ENCODE data around the gene COL6A1. TPM values are rescaled to one million over a fixed set of nuclear protein-coding genes. Genes with fewer than 3 reads are reported as not detected.

The COL6A1 gene
- total RNA-seq, 1 donor from 2014 or later, result 0.11 TPM

- ATAC-seq (ENCODE audit: low read depth) (no peak), DNase-seq (no peak)
- Mint-ChIP-seq H3K36me3 (ENCODE audit: low read depth) (no peaks in the 10 kb centered on the region), H3K27me3 (no peaks in the 10 kb centered on the region), H3K9me3 (no peaks in the 10 kb centered on the region), H3K4me1 (no peaks in the 10 kb centered on the region), H3K27ac (no peak overlapping the region), H3K4me3 (no peak overlapping the region)
- TF ChIP-seq CTCF (IDR thresholded peaks at IDR 0.05), result no peak
- CTCF ChIA-PET, result no interaction called here
- intact Hi-C loops (cut with micrococcal nuclease), result no loop called here
- POLR2A ChIA-PET, result no interaction called here
Measured at GRCh38 chr21:45940621-45941337, 40.8 kb upstream of the COL6A1 start.

GRCh38 chr21:45941338-45941710, 40.2 kb upstream of the COL6A1 start:
- ChIA-PET POLR2A (no interaction called here), CTCF (no interaction called here)
- H3K36me3 Mint-ChIP-seq (ENCODE audit: low read depth), result no peaks in the 10 kb centered on the region
- no peak for ATAC-seq (ENCODE audit: low read depth)
- no peak for TF ChIP-seq CTCF (IDR thresholded peaks at IDR 0.05)
- no peak overlapping the region for H3K27ac Mint-ChIP-seq
- no peaks in the 10 kb centered on the region for H3K4me1 Mint-ChIP-seq
- no peak overlapping the region for H3K4me3 Mint-ChIP-seq
- H3K9me3 Mint-ChIP-seq, result no peaks in the 10 kb centered on the region
- H3K27me3 Mint-ChIP-seq, result no peaks in the 10 kb centered on the region
- intact Hi-C loops (cut with micrococcal nuclease), result no loop called here
- no peak for DNase-seq

- DNase-seq, result no peak
- H3K4me3 Mint-ChIP-seq, result no peak overlapping the region
- intact Hi-C loops (cut with micrococcal nuclease), result no loop called here
- no peak overlapping the region for H3K27ac Mint-ChIP-seq
- CTCF ChIA-PET, result no interaction called here
- no peaks in the 10 kb centered on the region for H3K9me3 Mint-ChIP-seq
- POLR2A ChIA-PET, result no interaction called here
- ATAC-seq (ENCODE audit: low read depth), result no peak
- no peaks in the 10 kb centered on the region for H3K27me3 Mint-ChIP-seq
- H3K36me3 Mint-ChIP-seq (ENCODE audit: low read depth), result no peaks in the 10 kb centered on the region
- no peaks in the 10 kb centered on the region for H3K4me1 Mint-ChIP-seq
- TF ChIP-seq CTCF (IDR thresholded peaks at IDR 0.05), result no peak
Measured at GRCh38 chr21:45941717-45942546, 39.6 kb upstream of the COL6A1 start.

GRCh38 chr21:45942755-45943629, 38.6 kb upstream of the COL6A1 start:
- H3K27ac Mint-ChIP-seq, result no peak overlapping the region
- ChIA-PET POLR2A (no interaction called here), CTCF (no interaction called here)
- DNase-seq, result no peak
- no peaks in the 10 kb centered on the region for H3K9me3 Mint-ChIP-seq
- no peak overlapping the region for H3K4me3 Mint-ChIP-seq
- H3K36me3 Mint-ChIP-seq (ENCODE audit: low read depth), result no peaks in the 10 kb centered on the region
- H3K4me1 Mint-ChIP-seq, result no peaks in the 10 kb centered on the region
- intact Hi-C loops (cut with micrococcal nuclease), result no loop called here
- TF ChIP-seq CTCF (IDR thresholded peaks at IDR 0.05), result no peak
- ATAC-seq (ENCODE audit: low read depth), result no peak
- H3K27me3 Mint-ChIP-seq, result no peaks in the 10 kb centered on the region

Measured in activated B cell treated with CpG ODN at 0.5 μM for 24 hours (primary cell).